NB4 (cell line): ENCODE data around the gene FMNL1.

Experiments used
- DNase-seq: peaks from one replicate; pipeline ENCODE4 v3.0.0; 2010; ENCODE audit warnings: low read depth
- H3K4me3 ChIP-seq: one replicate; pipeline ENCODE4 v1.5.1; 2011; ENCODE audit warnings: mild to moderate bottlenecking, low read depth, low read length, moderate library complexity
- CTCF ChIP-seq: IDR thresholded peaks from one replicate; pipeline ENCODE4 v1.5.1; 2012; ENCODE audit warnings: low read depth, low read length
- MYC ChIP-seq: IDR thresholded peaks from 2 replicates; pipeline ENCODE4 v1.6.1; 2011; ENCODE audit warnings: low read depth, low read length
- POLR2A ChIP-seq: IDR thresholded peaks from 2 replicates; pipeline ENCODE4 v1.6.1; 2011; ENCODE audit warnings: mild to moderate bottlenecking; ENCODE audit not compliant: insufficient read length; ENCODE audit errors: extremely low read depth
- TF ChIP-seq, protein P1 (sequence below): IDR thresholded peaks from 2 replicates; pipeline ENCODE4 v1.6.1; 2011; ENCODE audit warnings: low read depth, low read length

FMNL1 gene

GRCh38 chr17:45220079-45220478, 1.6 kb upstream of the FMNL1 start:
- no peak for TF ChIP-seq CTCF
- TF ChIP-seq POLR2A: no peak
- no peak for TF ChIP-seq MYC
- TF ChIP-seq, protein P1, sequence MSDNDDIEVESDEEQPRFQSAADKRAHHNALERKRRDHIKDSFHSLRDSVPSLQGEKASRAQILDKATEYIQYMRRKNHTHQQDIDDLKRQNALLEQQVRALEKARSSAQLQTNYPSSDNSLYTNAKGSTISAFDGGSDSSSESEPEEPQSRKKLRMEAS: no peak
- no peak for DNase-seq
- H3K4me3 ChIP-seq: no peak overlapping the region

DNA sequence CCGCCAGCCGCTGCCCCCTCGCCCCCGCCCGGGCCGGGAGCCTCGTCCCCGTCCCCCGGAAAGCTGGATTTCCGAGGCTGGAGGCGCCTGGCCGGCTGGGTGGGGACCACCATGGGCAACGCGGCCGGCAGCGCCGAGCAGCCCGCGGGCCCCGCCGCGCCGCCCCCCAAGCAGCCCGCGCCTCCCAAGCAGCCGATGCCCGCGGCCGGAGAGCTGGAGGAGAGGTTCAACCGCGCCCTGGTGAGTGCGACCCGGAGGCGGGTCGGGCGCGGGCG, 266 bp downstream of the FMNL1 start:
- no peak for DNase-seq
- peak overlapping the region; percentile 75 for H3K4me3 ChIP-seq
- TF ChIP-seq MYC (no peak), CTCF (no peak), POLR2A (no peak)
- TF ChIP-seq, protein P1: no peak

DNA sequence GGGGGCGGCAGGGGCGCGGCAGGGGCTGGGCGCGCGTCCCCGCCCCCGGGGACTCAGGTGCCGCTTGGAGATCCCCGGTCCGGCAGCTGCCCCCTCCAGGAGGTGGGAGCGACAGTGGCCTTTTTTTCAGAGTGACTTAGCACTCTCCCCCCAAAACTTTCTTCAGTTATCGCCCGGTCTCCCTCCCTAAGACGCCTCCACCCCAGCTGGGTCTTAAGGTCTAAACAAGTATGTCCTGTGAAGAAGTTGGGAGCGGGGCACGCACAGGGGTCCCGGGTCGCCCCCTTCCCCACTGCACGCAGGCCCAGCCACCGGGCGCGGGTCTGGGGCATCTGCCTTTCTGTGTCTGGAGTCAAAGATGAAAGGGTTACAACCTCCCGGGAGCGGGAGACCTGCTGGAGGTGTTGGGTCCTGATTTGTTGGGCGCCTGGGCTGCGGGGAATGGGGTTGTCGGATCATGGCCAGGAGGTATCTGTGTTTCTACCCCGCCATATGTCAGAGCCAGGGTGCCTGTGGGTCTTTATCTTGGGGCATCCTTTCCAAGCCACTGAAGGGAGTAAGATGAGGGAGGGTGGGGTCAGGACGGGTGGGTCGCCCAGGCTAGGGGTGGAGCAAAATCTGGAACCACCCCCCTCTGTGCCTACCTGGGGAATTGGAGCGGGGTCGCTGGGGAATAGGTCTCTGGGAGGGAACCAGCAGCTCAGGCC, 757 bp downstream of the FMNL1 start:
- TF ChIP-seq CTCF (no peak), POLR2A (no peak), MYC (no peak)
- TF ChIP-seq, protein P1: no peak
- H3K4me3 ChIP-seq: peak overlapping the region; percentile 75
- DNase-seq: peak; percentile 56

- H3K4me3 ChIP-seq: peak overlapping the region; percentile 75
- no peak for TF ChIP-seq CTCF
- no peak for TF ChIP-seq POLR2A
- TF ChIP-seq MYC: no peak
- TF ChIP-seq, protein P1: no peak
- DNase-seq: no peak
Measured at GRCh38 chr17:45222996-45223538, 1.4 kb downstream of the FMNL1 start.

- no peak for DNase-seq
- TF ChIP-seq POLR2A (no peak), CTCF (no peak), MYC (no peak)
- TF ChIP-seq, protein P1: no peak
- peak overlapping the region; percentile 75 for H3K4me3 ChIP-seq
Measured at GRCh38 chr17:45223539-45224528, 2.1 kb downstream of the FMNL1 start.
